ENCODE measurements around the gene CNTLN.
"Not testable (repeated sequence)": the region's sequence is repeated elsewhere in the genome, so short reads cannot be mapped to it uniquely, and the experiment has no call there.

Gene CNTLN

DNA sequence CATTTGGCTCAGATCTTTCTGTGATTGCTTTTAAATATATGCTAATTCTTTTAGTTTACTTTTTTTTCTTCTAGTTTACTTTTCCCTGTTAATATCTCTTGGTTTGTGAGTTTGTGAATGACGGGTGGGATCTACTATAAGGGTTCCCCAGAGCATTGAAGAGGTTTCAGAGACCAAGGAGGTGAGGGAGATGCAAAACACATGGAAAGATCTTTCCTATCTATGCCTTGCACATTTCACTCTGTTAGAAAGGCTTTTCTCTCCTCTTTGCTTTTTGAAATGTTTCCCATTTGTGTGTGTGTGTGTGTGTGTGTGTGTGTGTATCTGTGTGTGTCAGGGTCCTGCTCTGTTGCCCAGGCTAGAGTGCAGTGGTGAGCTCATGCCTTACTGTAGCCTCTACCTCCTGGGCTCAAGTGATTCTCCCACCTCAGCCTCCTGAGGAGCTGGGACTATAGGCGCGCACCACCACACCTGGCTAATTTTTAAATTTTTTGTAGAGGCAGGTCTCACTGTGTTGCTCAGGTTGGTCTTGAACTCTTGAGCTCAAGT is 50.7 kb downstream of the CNTLN start:
- DNase-seq (ENCODE audit: insufficient read length, low spot score) = no peak
- no peak for FAIRE-seq

DNA sequence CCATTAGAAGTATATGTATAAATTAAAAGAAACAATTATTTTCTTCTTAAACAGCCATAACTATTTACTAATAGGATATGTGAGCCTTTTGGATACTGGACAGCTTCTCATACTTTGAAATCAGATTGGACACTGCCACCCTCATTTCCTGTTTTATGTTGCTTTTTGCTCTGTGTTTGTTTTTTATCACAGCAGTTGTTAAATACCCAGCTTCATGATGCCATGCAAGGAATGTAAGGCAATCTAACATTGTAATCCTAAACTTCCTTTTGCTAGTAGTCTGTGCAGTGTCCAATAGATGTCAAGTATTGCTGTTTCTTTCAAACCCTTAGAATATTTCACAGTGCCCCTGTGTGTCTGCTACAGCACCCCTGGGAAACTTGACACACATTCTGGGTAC is 56.2 kb downstream of the CNTLN start:
- DNase-seq (ENCODE audit: insufficient read length, low spot score) = peak; percentile 13
- no peak for FAIRE-seq

GRCh38 chr9:17204611-17205152 is 69.8 kb downstream of the CNTLN start:
- no peak for FAIRE-seq
- no peak for DNase-seq (ENCODE audit: insufficient read length, low spot score)

- FAIRE-seq (no peak), DNase-seq (ENCODE audit: insufficient read length, low spot score) (no peak)
These were observed 81.2 kb downstream of the CNTLN start for GRCh38 chr9:17216011-17216410.

DNA sequence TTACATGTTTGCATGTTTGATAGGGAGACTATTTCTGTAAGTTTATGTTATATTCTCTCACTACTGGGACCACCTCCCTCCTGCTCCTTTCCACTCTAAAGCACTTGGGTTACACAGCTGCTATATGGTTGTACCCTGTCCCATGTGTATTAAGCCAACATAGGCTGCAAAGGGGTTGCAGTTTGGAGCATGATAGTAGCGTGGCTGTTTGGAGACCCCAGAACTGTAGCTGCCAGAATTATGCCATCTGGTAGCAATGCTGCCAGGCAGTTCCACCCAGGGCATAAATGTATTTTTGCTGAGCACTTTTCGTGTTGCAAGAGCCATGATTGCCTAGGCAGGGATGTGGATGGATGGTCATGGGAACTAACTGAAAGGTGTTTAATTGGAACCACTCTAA is 81.8 kb downstream of the CNTLN start:
- no peak for FAIRE-seq
- no peak for DNase-seq (ENCODE audit: insufficient read length, low spot score)

DNA sequence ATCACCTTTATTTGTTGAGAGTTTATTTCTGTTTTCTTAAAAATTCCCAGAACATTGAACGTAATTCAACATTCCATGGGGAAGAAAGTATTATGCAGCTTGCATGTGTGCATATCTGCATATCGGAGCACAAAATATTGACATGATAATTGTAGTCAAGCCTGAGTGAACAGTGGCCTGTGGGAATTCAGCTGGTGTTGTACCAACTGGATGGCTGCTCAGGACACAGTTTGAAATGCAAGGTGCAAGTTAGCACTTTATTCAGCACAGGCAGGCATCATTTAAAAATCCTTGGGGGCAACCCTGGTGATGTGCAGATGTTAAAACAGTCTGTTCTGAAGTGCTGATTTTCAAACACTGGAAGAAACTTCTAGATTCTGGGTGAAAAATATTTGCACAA is 82.4 kb downstream of the CNTLN start:
- FAIRE-seq = no peak

GRCh38 chr9:17219261-17219660 is 84.4 kb downstream of the CNTLN start:
- FAIRE-seq (no peak), DNase-seq (ENCODE audit: insufficient read length, low spot score) (no peak)

More for the DNA sequence above, 82.4 kb downstream of the CNTLN start:
- no peak for DNase-seq (ENCODE audit: insufficient read length, low spot score)

- no peak for FAIRE-seq
These were observed 88.1 kb downstream of the CNTLN start for GRCh38 chr9:17222932-17223331.

GRCh38 chr9:17225407-17225806 is 90.6 kb downstream of the CNTLN start:
- FAIRE-seq (no peak), DNase-seq (ENCODE audit: insufficient read length, low spot score) (no peak)

More at GRCh38 chr9:17222932-17223331, 88.1 kb downstream of the CNTLN start:
- DNase-seq (ENCODE audit: insufficient read length, low spot score) = no peak

DNA sequence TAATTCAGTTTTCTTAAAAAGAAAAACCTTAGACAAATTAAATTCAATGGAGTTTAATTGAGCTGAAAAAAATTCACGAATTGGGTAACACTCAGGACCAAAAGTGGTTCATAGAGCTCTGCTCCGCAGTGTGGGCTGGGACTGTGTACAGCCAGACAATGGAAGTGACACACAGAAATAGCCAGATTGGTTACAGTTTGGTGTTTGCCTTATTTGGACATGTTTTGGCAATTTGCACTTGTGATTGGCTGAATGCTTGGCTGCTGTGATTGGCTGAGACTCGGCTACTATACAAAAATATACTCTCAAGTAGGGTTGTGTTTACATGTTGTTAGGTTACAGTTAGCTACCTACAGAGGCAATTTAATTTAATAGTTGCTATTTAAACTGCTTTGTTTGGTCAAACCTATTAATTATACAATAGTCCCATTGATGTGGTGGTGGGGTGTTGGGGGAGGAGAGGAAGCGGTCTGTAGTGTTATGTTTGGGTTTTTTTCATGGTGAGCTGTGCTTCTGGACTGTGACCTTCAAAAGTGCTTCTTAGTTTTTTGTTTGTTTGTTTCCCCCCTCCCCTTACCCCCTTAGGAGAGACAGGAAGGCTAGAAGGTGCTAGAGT is 95.2 kb downstream of the CNTLN start:
- DNase-seq (ENCODE audit: insufficient read length, low spot score) (no peak), FAIRE-seq (peak; percentile 26)

DNA sequence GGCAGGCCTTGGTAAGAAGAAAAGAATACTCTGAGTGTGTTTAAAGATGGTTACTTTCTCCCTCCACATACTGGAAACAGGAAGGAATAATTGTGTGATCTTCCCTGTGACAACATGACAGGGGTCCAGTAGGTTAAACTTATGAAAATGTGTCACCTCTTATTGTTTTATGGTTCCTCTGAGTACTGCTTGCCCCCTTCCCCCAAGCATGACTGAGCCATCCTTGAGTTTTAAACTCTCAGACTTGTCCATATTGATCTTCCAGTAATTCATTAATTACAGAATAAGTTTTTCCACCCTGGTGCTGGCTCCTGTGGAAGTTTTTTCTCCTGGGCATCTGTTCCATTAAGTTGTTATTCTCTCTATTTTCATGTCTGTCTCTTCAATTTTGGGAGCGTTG is 95.8 kb downstream of the CNTLN start:
- FAIRE-seq = no peak
- DNase-seq (ENCODE audit: insufficient read length, low spot score) = no peak

GRCh38 chr9:17236147-17236546 is 101.3 kb downstream of the CNTLN start:
- no peak for FAIRE-seq

GRCh38 chr9:17246770-17247169 is 111.9 kb downstream of the CNTLN start:
- no peak for FAIRE-seq

More at GRCh38 chr9:17236147-17236546, 101.3 kb downstream of the CNTLN start:
- DNase-seq (ENCODE audit: insufficient read length, low spot score) = no peak

DNA sequence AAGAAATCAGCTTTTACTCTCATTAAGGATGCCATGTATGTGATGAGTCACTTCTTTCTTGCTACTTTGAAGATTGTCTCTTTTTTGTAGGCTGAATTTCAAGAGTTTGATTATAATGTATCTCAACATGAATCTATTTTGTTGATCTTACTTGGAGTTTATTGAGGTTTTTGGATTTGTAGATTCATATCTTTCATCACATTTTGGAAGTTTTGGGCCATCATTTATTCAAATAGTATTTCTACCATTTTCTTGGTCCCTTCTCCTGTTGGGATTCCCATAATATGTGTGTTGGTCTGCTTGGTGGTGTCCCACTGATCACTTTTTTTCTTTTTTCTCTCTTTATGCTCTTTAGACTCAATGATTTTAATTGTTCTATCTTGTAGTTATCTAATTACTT is 116.3 kb downstream of the CNTLN start:
- no peak for FAIRE-seq
- DNase-seq (ENCODE audit: insufficient read length, low spot score) = no peak

More at GRCh38 chr9:17246770-17247169, 111.9 kb downstream of the CNTLN start:
- DNase-seq (ENCODE audit: insufficient read length, low spot score) = no peak

DNA sequence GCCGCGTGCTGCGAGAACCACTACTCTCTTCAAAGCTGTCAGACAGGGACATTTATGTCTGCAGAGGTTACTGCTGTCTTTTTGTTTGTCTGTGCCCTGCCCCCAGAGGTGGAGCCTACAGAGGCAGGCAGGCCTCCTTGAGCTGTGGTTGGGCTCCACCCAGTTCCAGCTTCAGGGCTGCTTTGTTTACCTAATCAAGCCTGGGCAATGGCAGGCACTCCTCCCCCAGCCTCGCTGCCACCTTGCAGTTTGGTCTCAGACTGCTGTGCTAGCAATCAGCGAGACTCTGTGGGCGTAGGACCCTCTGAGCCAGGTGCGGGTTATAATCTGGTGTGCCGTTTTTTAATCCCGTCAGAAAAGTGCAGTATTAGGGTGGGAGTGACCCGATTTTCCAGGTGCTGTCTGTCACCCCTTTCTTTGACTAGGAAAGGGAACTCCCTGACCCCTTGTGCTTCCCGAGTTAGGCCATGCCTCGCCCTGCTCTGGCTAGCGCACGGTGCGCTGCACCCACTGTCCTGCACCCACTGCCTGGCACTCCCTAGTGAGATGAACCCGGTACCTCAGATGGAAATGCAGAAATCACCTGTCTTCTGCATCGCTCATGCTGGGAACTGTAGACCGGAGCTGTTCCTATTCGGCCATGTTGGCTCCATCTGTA is 133.8 kb downstream of the CNTLN start:
- DNase-seq (ENCODE audit: insufficient read length, low spot score); FAIRE-seq: not testable (repeated sequence)

GRCh38 chr9:17269799-17270198 is 135.0 kb downstream of the CNTLN start:
- FAIRE-seq = no peak
- no peak for DNase-seq (ENCODE audit: insufficient read length, low spot score)

DNA sequence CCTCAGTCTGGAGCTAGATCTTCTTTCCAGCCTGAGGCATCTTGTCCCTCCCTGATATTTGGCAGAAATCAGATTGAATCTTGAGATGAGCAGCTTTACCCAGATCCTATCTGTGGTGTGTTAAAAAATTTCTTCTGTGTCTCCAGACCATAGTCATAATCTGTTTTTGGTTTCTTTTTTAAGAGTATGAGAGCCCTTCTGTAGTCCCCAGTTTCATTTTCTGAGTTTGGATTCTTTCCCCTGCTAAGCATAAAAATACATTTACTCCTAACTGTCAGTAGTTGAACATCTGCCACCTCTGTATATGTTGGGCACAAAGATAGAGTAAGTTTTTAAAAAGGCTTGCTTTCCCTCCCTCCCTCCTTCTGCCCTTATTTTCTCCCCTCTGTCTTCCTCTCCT is 137.7 kb downstream of the CNTLN start:
- FAIRE-seq (no peak), DNase-seq (ENCODE audit: insufficient read length, low spot score) (no peak)

- no peak for DNase-seq (ENCODE audit: insufficient read length, low spot score)
- no peak for FAIRE-seq
These were observed 145.6 kb downstream of the CNTLN start for GRCh38 chr9:17280350-17281012.

DNA sequence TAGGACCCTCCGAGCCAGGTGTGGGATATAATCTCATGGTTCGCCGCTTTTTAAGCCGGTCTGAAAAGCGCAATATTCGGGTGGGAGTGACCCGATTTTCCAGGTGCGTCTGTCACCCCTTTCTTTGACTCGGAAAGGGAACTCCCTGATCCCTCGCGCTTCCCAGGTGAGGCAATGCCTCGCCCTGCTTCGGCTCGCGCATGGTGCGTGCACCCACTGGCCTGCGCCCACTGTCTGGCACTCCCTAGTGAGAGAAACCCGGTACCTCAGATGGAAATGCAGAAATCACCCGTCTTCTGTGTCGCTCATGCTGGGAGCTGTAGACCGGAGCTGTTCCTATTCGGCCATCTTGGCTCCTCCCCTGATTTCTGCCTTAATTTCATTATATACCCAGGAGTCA is 155.8 kb downstream of the CNTLN start:
- FAIRE-seq; DNase-seq (ENCODE audit: insufficient read length, low spot score): not testable (repeated sequence)

GRCh38 chr9:17291766-17292165 is 156.9 kb downstream of the CNTLN start:
- no peak for FAIRE-seq
- no peak for DNase-seq (ENCODE audit: insufficient read length, low spot score)

DNA sequence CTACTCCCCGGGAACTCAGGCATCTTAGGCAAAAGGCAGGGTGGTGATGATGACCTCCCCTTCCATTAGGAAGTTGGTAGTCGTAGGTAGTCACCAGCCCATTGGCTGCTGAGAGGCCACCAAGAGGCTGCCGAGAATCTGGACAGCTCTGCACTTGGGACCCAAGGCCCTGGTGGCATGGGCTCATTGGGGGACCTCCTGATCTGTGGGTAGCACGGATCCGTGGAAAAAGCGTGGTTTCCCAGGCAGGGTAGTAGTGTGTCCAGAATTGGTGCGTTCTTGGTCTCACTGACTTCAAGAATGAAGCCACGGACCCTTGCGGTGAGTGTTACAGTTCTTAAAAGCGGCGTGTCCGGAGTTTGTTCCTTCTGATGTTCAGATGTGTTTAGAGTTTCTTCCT is 158.8 kb downstream of the CNTLN start:
- FAIRE-seq (no peak), DNase-seq (ENCODE audit: insufficient read length, low spot score) (no peak)

Data from HTR-8/SVneo (cell line).